PC-9 (cell line): Measurements from ENCODE around the gene PCDHA10.
"Not testable (repeated sequence)": the region's sequence is repeated elsewhere in the genome, so short reads cannot be mapped to it uniquely, and the experiment has no call there.

ENCODE experiments used
- CTCF ChIP-seq: fragments of 200-600 bp; sonication (generic); conservative IDR thresholded peaks from 2 replicates; pipeline ENCODE4 v1.6.1; 2017; ENCODE audit warnings: mixed run types, antibody characterized with exemption, mild to moderate bottlenecking, moderate library complexity
- EZH2 ChIP-seq: fragments of 200-600 bp; sonication (generic); IDR thresholded peaks from 2 replicates; pipeline ENCODE4 v1.8.0; 2017; ENCODE audit warnings: antibody characterized with exemption, low read depth

- not testable (repeated sequence) for TF ChIP-seq CTCF, EZH2
Observed at GRCh38 chr5:140822969-140823368, 32.7 kb upstream of the PCDHA10 start.
